Measurements from ENCODE around the gene SLC6A18. TPM values are rescaled to one million over a fixed set of nuclear protein-coding genes. Genes with fewer than 3 reads are reported as not detected.

The SLC6A18 gene
- total and polyA plus RNA-seq, 9 of the 15 experiments (the other 6 are each of a cell fraction or from before 2014, with no cell fraction given), result not detected

DNA sequence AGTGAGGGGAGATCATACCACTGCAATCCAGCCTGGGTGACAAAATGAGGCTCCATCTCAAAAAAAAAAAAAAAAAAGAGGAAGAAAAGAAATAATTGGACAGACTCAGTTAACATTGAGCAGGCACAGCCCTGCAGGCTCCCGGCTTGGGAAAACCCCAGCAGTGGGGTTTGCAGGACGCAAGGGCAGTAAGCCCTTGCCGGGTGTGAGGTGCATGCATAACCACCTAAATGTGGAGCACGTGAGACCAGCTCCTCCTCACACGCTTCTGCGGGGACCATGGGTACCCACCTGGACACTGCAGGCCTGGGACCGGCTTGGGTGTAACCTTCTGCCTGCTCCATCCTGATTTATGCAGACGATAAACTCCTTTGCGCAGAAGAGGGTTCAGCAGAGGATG is 4.8 kb upstream of the SLC6A18 start (continued):
- no peak for TF ChIP-seq BACH1 (tag; IDR thresholded peaks at IDR 0.05)
- no peak for TF ChIP-seq POLR3G (IDR thresholded peaks at IDR 0.05; ENCODE audit: extremely low read depth, insufficient read length, insufficient replicate concordance)

DNA sequence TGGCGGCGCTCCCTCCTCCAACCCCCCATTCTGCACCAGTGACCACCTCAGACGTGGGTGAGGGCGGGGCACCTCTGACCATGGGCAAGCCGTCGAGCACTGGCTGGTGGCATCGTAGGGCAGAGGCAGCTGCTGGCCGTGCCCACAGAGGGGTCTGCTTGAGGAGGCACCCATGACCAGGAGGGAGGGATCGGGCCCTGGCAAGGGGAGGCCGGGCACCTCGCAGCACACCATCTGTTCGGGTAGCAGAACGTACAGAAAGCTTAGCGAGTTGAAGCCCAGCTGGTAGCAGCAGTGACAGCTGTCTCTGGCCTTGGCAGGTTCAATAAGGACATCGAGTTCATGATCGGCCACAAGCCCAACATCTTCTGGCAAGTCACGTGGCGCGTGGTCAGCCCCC is 4.3 kb upstream of the SLC6A18 start:
- Histone ChIP-seq H3K9me1 (ENCODE audit: control insufficient read depth, insufficient read depth, low read length) (no peaks in the 10 kb centered on the region), H3K4me2 (ENCODE audit: insufficient read depth, low read length) (no peak overlapping the region), H4K20me1 (replicated peaks; ENCODE audit: control insufficient read depth, insufficient read depth, low read length) (peaks cover 3% of the 10 kb centered on the region), H3K79me2 (ENCODE audit: control insufficient read depth, insufficient read depth, low read length) (no peaks in the 10 kb centered on the region), H3K27ac (ENCODE audit: extremely low read depth, low read depth, low read length) (no peak overlapping the region), H2AFZ (ENCODE audit: low read depth, low read length) (no peak overlapping the region), H3K9ac (ENCODE audit: insufficient read depth in 1 of 2, low read depth in 2 of 2, low read length in 2 of 2) (no peak overlapping the region), H3K9me3 (replicated peaks; ENCODE audit: control insufficient read depth, insufficient read depth, low read depth, low read length) (no peaks in the 10 kb centered on the region; the same call in 1 of the 2 replicates), H3K27me3 (ENCODE audit: control insufficient read depth in 2 of 2, insufficient read depth in 2 of 2, low read length in 2 of 2) (peaks cover 40 to 80% of the 10 kb centered on the region in 2 experiments; a peak in 4 of 5 replicates), H3K4me3 (no peak overlapping the region), H3K4me1 (replicated peaks in 1 of 2; ENCODE audit: control insufficient read depth in 2 of 2, insufficient read depth in 2 of 2, low read length in 2 of 2) (peaks cover 0 to 35% of the 10 kb centered on the region in 2 experiments; a peak in 1 of 5 replicates), H3K36me3 (ENCODE audit: control insufficient read depth, insufficient read depth, low read length) (no peaks in the 10 kb centered on the region)
- no peak for FAIRE-seq
- POLR2A ChIA-PET, result no interaction called here
- no peak for ATAC-seq
- 6% methylated on average over 14 of the region's 19 CpGs for WGBS (ENCODE audit: insufficient coverage, low coverage, missing lambda C conversion rate)
- DNase-seq (ENCODE audit: extremely low read depth in 1 of 4, low spot score in 3 of 4), result no peak
- intact Hi-C loops (cut with micrococcal nuclease), result no loop called here
- in situ Hi-C loops (cut with MboI), result no loop called here
- CTCF ChIA-PET (ENCODE audit: low intra/inter-chr PET ratio), result no interaction called here
- BruUV-seq (replicated peaks), result no TSS peak
- no peak for TF ChIP-seq HNRNPLL (IDR thresholded peaks at IDR 0.05; ENCODE audit: low read depth, low read length, poor library complexity, severe bottlenecking)
- TF ChIP-seq, protein P1, sequence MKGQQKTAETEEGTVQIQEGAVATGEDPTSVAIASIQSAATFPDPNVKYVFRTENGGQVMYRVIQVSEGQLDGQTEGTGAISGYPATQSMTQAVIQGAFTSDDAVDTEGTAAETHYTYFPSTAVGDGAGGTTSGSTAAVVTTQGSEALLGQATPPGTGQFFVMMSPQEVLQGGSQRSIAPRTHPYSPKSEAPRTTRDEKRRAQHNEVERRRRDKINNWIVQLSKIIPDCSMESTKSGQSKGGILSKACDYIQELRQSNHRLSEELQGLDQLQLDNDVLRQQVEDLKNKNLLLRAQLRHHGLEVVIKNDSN (CRISPR knock-in tag; IDR thresholded peaks at IDR 0.05), result peak; percentile 46

Data from K562 (cell line).